Astrocyte (in vitro differentiated cells and primary cell): ENCODE results near the gene SYT5. TPM values are rescaled to one million over a fixed set of nuclear protein-coding genes. Genes with fewer than 3 reads are reported as not detected.

Source experiments
- DNase-seq: peaks from one replicate; pipeline ENCODE4 v3.0.0-alpha.2; 2010; ENCODE audit warnings: low read depth
- FAIRE-seq: peaks from 2 replicates; lab custom pipeline; 2011; peaks lifted over from hg19 to GRCh38; lab: Jason Lieb, UNC
- H2AFZ ChIP-seq: 2 replicates; pipeline ENCODE4 v1.6.0; 2012; ENCODE audit warnings: low read depth, low read length, inconsistent platforms
- H3K27ac ChIP-seq: 2 replicates; pipeline ENCODE4 v1.5.1; 2011; ENCODE audit warnings: low read depth, low read length, inconsistent platforms
- H3K27me3 ChIP-seq: 2 replicates; pipeline ENCODE4 v1.6.0; 2011; ENCODE audit warnings: low read length, inconsistent platforms; ENCODE audit not compliant: insufficient read depth
- H3K36me3 ChIP-seq: 2 replicates; pipeline ENCODE4 v1.5.1; 2011; ENCODE audit warnings: low read length, inconsistent platforms; ENCODE audit not compliant: insufficient read depth
- H3K4me1 ChIP-seq: 2 replicates; pipeline ENCODE4 v1.5.1; 2011; ENCODE audit warnings: low read length, inconsistent platforms; ENCODE audit not compliant: insufficient read depth
- H3K4me2 ChIP-seq: 2 replicates; pipeline ENCODE4 v1.6.0; 2012; ENCODE audit warnings: low read length, inconsistent platforms
- H3K4me3 ChIP-seq: 2 replicates; pipeline ENCODE4 v1.5.1; 2011; ENCODE audit warnings: low read depth, mild to moderate bottlenecking, low read length, inconsistent platforms; ENCODE audit not compliant: insufficient read depth
- H3K79me2 ChIP-seq: 2 replicates; pipeline ENCODE4 v1.6.0; 2012; ENCODE audit warnings: mild to moderate bottlenecking, low read length, inconsistent platforms; ENCODE audit not compliant: insufficient read depth
- H3K9ac ChIP-seq: 2 replicates; pipeline ENCODE4 v1.6.0; 2012; ENCODE audit warnings: mild to moderate bottlenecking, low read length, inconsistent platforms
- H3K9me3 ChIP-seq: 2 replicates; pipeline ENCODE4 v1.5.1; 2012; ENCODE audit warnings: low read depth, mild to moderate bottlenecking, low read length, inconsistent platforms; ENCODE audit not compliant: insufficient read depth
- H4K20me1 ChIP-seq: 2 replicates; pipeline ENCODE4 v1.6.0; 2012; ENCODE audit warnings: low read length, inconsistent platforms; ENCODE audit not compliant: insufficient read depth
- H3K27ac Mint-ChIP-seq: one replicate; pipeline ENCODE4 v1.8.0; 2021; ENCODE audit warnings: mild to moderate bottlenecking, mixed read lengths; ENCODE audit not compliant: unreplicated experiment
- H3K27me3 Mint-ChIP-seq: one replicate; pipeline ENCODE4 v1.8.0; 2021; ENCODE audit warnings: low read depth, mixed read lengths; ENCODE audit not compliant: unreplicated experiment
- H3K36me3 Mint-ChIP-seq: one replicate; pipeline ENCODE4 v1.8.0; 2021; ENCODE audit warnings: low read depth, mixed read lengths; ENCODE audit not compliant: unreplicated experiment
- H3K4me1 Mint-ChIP-seq: one replicate; pipeline ENCODE4 v1.8.0; 2021; ENCODE audit warnings: low read depth, mixed read lengths; ENCODE audit not compliant: unreplicated experiment
- H3K4me3 Mint-ChIP-seq: one replicate; pipeline ENCODE4 v1.8.0; 2021; ENCODE audit warnings: mild to moderate bottlenecking, moderate library complexity, mixed read lengths; ENCODE audit not compliant: unreplicated experiment
- H3K9me3 Mint-ChIP-seq: one replicate; pipeline ENCODE4 v1.8.0; 2021; ENCODE audit warnings: mild to moderate bottlenecking, mixed read lengths; ENCODE audit not compliant: unreplicated experiment
- CTCF ChIP-seq: IDR thresholded peaks from 2 replicates; pipeline ENCODE4 v1.5.1; 2011; ENCODE audit warnings: low read depth, mild to moderate bottlenecking, inconsistent platforms, low read length, moderate library complexity; ENCODE audit not compliant: insufficient read depth
- EZH2 ChIP-seq: IDR thresholded peaks from 2 replicates; pipeline ENCODE4 v1.6.1; 2012; ENCODE audit warnings: mild to moderate bottlenecking, low read length, inconsistent platforms; ENCODE audit not compliant: insufficient read depth
- total RNA-seq: library from RNA; stranded (reverse); gene quantifications from 2 replicates; pipeline ENCODE4 v1.2.1, GENCODE V29; 2021

SYT5 gene
- total RNA-seq, 1 donor from 2014 or later, result 1.1 TPM

GRCh38 chr19:55147545-55148251 lies 32.4 kb downstream of the SYT5 start:
- Histone ChIP-seq H3K79me2 (no peaks in the 10 kb centered on the region), H4K20me1 (no peaks in the 10 kb centered on the region), H3K36me3 (no peaks in the 10 kb centered on the region), H3K9ac (no peak overlapping the region), H3K4me1 (peaks cover 2% of the 10 kb centered on the region), H3K4me2 (no peak overlapping the region), H3K27ac (no peak overlapping the region), H3K9me3 (no peaks in the 10 kb centered on the region), H3K4me3 (no peak overlapping the region), H2AFZ (no peak overlapping the region), H3K27me3 (peaks cover 35% of the 10 kb centered on the region)
- DNase-seq (no peak), FAIRE-seq (no peak)
- no peak overlapping the region for H3K27ac Mint-ChIP-seq
- H3K4me1 Mint-ChIP-seq, result peaks cover 2% of the 10 kb centered on the region
- H3K27me3 Mint-ChIP-seq, result peaks cover 41% of the 10 kb centered on the region
- no peaks in the 10 kb centered on the region for H3K36me3 Mint-ChIP-seq
- peaks cover 2% of the 10 kb centered on the region for H3K9me3 Mint-ChIP-seq
- no peak for TF ChIP-seq EZH2
- TF ChIP-seq CTCF, result no peak
- no peak overlapping the region for H3K4me3 Mint-ChIP-seq

GRCh38 chr19:55146705-55147273 lies 33.3 kb downstream of the SYT5 start:
- FAIRE-seq (no peak), DNase-seq (no peak)
- Histone ChIP-seq H3K4me1 (peaks cover 2% of the 10 kb centered on the region), H2AFZ (peak overlapping the region; percentile 41), H3K9ac (no peak overlapping the region), H4K20me1 (no peaks in the 10 kb centered on the region), H3K36me3 (no peaks in the 10 kb centered on the region), H3K27me3 (peaks cover 38% of the 10 kb centered on the region), H3K79me2 (no peaks in the 10 kb centered on the region), H3K4me3 (no peak overlapping the region), H3K9me3 (no peaks in the 10 kb centered on the region), H3K4me2 (peak overlapping the region; percentile 30), H3K27ac (no peak overlapping the region)
- H3K27me3 Mint-ChIP-seq, result peaks cover 41% of the 10 kb centered on the region
- H3K4me1 Mint-ChIP-seq, result peaks cover 2% of the 10 kb centered on the region
- no peak overlapping the region for H3K27ac Mint-ChIP-seq
- H3K36me3 Mint-ChIP-seq, result no peaks in the 10 kb centered on the region
- no peak overlapping the region for H3K4me3 Mint-ChIP-seq
- H3K9me3 Mint-ChIP-seq, result peaks cover 2% of the 10 kb centered on the region
- no peak for TF ChIP-seq CTCF
- TF ChIP-seq EZH2, result peak; percentile 66
